B cell (primary cell): ENCODE measurements around the gene FMR1. TPM values are rescaled to one million over a fixed set of nuclear protein-coding genes. Genes with fewer than 3 reads are reported as not detected.

Experiments
- ATAC-seq: fragments of 200-7000 bp; cut with Tn5 transposase; one replicate; pipeline ENCODE4 v1.10.0; 2021; ENCODE audit warnings: low read depth, mild to moderate bottlenecking, moderate number of reproducible peaks, moderate library complexity
- CTCF ChIA-PET: fragments of 350-600 bp; sonication (Branson Sonifier 250); formaldehyde crosslinking; loops from one replicate; lab custom pipeline; 2021; ENCODE audit warnings: antibody characterized with exemption, inconsistent platforms; lab: Charles Lee
- POLR2A ChIA-PET: fragments of 350-600 bp; sonication (Branson Sonifier 250); formaldehyde crosslinking; loops from one replicate; lab custom pipeline; 2021; ENCODE audit warnings: antibody characterized with exemption; lab: Charles Lee
- DNase-seq: peaks from one replicate; pipeline ENCODE4 v3.0.0; 2013
- H2AFZ ChIP-seq: 2 replicates; pipeline ENCODE4 v1.6.1; 2012; ENCODE audit warnings: mild to moderate bottlenecking, low read depth, low read length; ENCODE audit not compliant: insufficient read depth, poor library complexity, severe bottlenecking
- H3K27ac ChIP-seq, 2 donors: 1 replicate in 1 of 2; 2 replicates in 1 of 2; pipeline ENCODE4 v1.5.1; 2012 to 2013; ENCODE audit warnings: low read length in 2 of 2, mild to moderate bottlenecking in 2 of 2, moderate library complexity in 1 of 2
- H3K27me3 ChIP-seq, 4 experiments: fragments of 200-600 bp in 1 of 4; sonication (generic) in 1 of 4; replicated peaks in 1 of 4; 1 replicate in 2 of 4; 2 replicates in 2 of 4; pipeline versions ENCODE4 v1.6.1 to v1.7.0; 2013 to 2016; ENCODE audit warnings: low read length in 3 of 4, mild to moderate bottlenecking in 2 of 4, mixed read lengths in 1 of 4, moderate library complexity in 1 of 4; ENCODE audit not compliant: insufficient read depth in 4 of 4, control insufficient read depth in 3 of 4; ENCODE audit errors: control extremely low read depth in 1 of 4
- H3K36me3 ChIP-seq, 2 experiments: replicated peaks in 1 of 2; 1 replicate in 1 of 2; 2 replicates in 1 of 2; pipeline versions ENCODE4 v1.6.1 to v1.7.1; 2013; ENCODE audit warnings: low read length in 1 of 2; ENCODE audit not compliant: insufficient read depth in 2 of 2, control insufficient read depth in 1 of 2; ENCODE audit errors: control extremely low read depth in 1 of 2, extremely low read depth in 1 of 2
- H3K4me1 ChIP-seq, 2 donors: fragments of 200-600 bp in 1 of 2; sonication (generic) in 1 of 2; 1 replicate in 1 of 2; 2 replicates in 1 of 2; pipeline versions ENCODE4 v1.5.1 to v1.6.1; 2013 to 2017; ENCODE audit warnings: low read length in 2 of 2; ENCODE audit not compliant: control insufficient read depth in 2 of 2, insufficient read depth in 2 of 2
- H3K4me2 ChIP-seq: replicated peaks from 2 replicates; pipeline ENCODE3; 2012; ENCODE audit warnings: mild to moderate bottlenecking, low read depth, low read length; ENCODE audit not compliant: poor library complexity, severe bottlenecking
- H3K4me3 ChIP-seq, 5 experiments: fragments of 200-600 bp in 1 of 5; sonication (generic) in 1 of 5; 1 replicate in 3 of 5; 2 replicates in 2 of 5; pipeline versions ENCODE4 v1.5.1 to v1.7.0; 2011 to 2016; ENCODE audit warnings: low read length in 4 of 5, mild to moderate bottlenecking in 4 of 5, low read depth in 2 of 5, control low read depth in 1 of 5, moderate library complexity in 1 of 5; ENCODE audit not compliant: insufficient read depth in 1 of 5; ENCODE audit errors: control extremely low read depth in 1 of 5, extremely low read depth in 1 of 5
- H3K79me2 ChIP-seq: fragments of 200-600 bp; sonication (generic); one replicate; pipeline ENCODE4 v1.6.0; 2016; ENCODE audit warnings: low read length; ENCODE audit not compliant: control insufficient read depth, insufficient read depth
- H3K9ac ChIP-seq: fragments of 200-600 bp; sonication (generic); 2 replicates; pipeline ENCODE4 v1.6.1; 2017; ENCODE audit warnings: mild to moderate bottlenecking, low read length, moderate library complexity
- H3K9me3 ChIP-seq, 3 donors: one replicate each; pipeline versions ENCODE4 v1.6.1 to v1.7.1; 2013; ENCODE audit warnings: low read length in 2 of 3; ENCODE audit not compliant: control insufficient read depth in 2 of 3, insufficient read depth in 1 of 3; ENCODE audit errors: control extremely low read depth in 1 of 3
- H4K20me1 ChIP-seq: 2 replicates; pipeline ENCODE4 v1.6.0; 2012; ENCODE audit warnings: mild to moderate bottlenecking, low read length; ENCODE audit not compliant: insufficient read depth, control insufficient read depth, poor library complexity, severe bottlenecking
- H3K27ac Mint-ChIP-seq: one replicate; pipeline ENCODE4 v1.8.0; 2021; ENCODE audit warnings: mixed read lengths
- H3K27me3 Mint-ChIP-seq: one replicate; pipeline ENCODE4 v1.8.0; 2021; ENCODE audit warnings: mixed read lengths
- H3K4me1 Mint-ChIP-seq: one replicate; pipeline ENCODE4 v1.8.0; 2021; ENCODE audit warnings: mixed read lengths
- H3K4me3 Mint-ChIP-seq: one replicate; pipeline ENCODE4 v1.8.0; 2021; ENCODE audit warnings: mixed read lengths
- H3K9me3 Mint-ChIP-seq: one replicate; pipeline ENCODE4 v1.8.0; 2022; ENCODE audit warnings: mixed read lengths; ENCODE audit not compliant: insufficient read depth
- EZH2 ChIP-seq: IDR thresholded peaks from 2 replicates; pipeline ENCODE4 v1.6.1; 2012; ENCODE audit warnings: borderline replicate concordance, low read depth, mild to moderate bottlenecking, moderate library complexity, low read length; ENCODE audit not compliant: insufficient read depth, poor library complexity, severe bottlenecking
- WGBS: methylation state at CpG from one replicate; pipeline ENCODE4 v1.1.5; 2013; ENCODE audit warnings: missing lambda C conversion rate; ENCODE audit not compliant: insufficient coverage; 5-methylcytosine and 5-hydroxymethylcytosine counted together
- intact Hi-C: fragments of 100-400 bp; cut with micrococcal nuclease; formaldehyde crosslinking; loops from one replicate; pipeline ENCODE4 v1.10.0; 2022
- polyA plus RNA-seq: library from polyadenylated mRNA; depleted of rRNA; stranded (reverse); fragments of >200 nt; gene quantifications from 2 replicates; pipeline ENCODE4 v1.2.3, GENCODE V29; 2012
- total RNA-seq, 2 donors: library from RNA; stranded (reverse); fragments of 120-200 nt in 1 of 2; gene quantifications; 1 replicate in 1 of 2; 2 replicates in 1 of 2; pipeline versions ENCODE4 v1.2.3 to v1.2.4, GENCODE V29; 2013 to 2022
- TF ChIP-seq, protein P1 (sequence below): fragments of 200-600 bp; IDR thresholded peaks from one replicate; pipeline ENCODE4 v1.8.0; 2022; ENCODE audit warnings: antibody characterized with exemption, mild to moderate bottlenecking

The FMR1 gene
- total and polyA plus RNA-seq, 2 donors (not counting 1 experiment from before 2014, with no cell fraction given) = 19.1 to 92.7 TPM

- Mint-ChIP-seq H3K4me3 (no peak overlapping the region), H3K9me3 (no peaks in the 10 kb centered on the region), H3K27me3 (no peaks in the 10 kb centered on the region), H3K27ac (no peak overlapping the region), H3K4me1 (peaks cover 9% of the 10 kb centered on the region)
- Histone ChIP-seq H3K9me3 (peaks cover 0 to 6% (median 0%) of the 10 kb centered on the region in 3 donors), H3K4me2 (no peak overlapping the region), H3K27ac (no peak overlapping the region), H3K9ac (no peak overlapping the region), H3K4me1 (no peaks in the 10 kb centered on the region), H3K4me3 (no peak overlapping the region), H4K20me1 (no peaks in the 10 kb centered on the region), H2AFZ (no peak overlapping the region), H3K27me3 (no peaks in the 10 kb centered on the region), H3K36me3 (no peaks in the 10 kb centered on the region), H3K79me2 (no peaks in the 10 kb centered on the region)
- CTCF ChIA-PET = no interaction called here
- POLR2A ChIA-PET = no interaction called here
- DNase-seq = no peak
- 98% methylated on average over 18 of the region's 31 CpGs for WGBS
- ATAC-seq = no peak
- intact Hi-C loops = no loop called here
- TF ChIP-seq EZH2 = no peak
- TF ChIP-seq, protein P1, sequence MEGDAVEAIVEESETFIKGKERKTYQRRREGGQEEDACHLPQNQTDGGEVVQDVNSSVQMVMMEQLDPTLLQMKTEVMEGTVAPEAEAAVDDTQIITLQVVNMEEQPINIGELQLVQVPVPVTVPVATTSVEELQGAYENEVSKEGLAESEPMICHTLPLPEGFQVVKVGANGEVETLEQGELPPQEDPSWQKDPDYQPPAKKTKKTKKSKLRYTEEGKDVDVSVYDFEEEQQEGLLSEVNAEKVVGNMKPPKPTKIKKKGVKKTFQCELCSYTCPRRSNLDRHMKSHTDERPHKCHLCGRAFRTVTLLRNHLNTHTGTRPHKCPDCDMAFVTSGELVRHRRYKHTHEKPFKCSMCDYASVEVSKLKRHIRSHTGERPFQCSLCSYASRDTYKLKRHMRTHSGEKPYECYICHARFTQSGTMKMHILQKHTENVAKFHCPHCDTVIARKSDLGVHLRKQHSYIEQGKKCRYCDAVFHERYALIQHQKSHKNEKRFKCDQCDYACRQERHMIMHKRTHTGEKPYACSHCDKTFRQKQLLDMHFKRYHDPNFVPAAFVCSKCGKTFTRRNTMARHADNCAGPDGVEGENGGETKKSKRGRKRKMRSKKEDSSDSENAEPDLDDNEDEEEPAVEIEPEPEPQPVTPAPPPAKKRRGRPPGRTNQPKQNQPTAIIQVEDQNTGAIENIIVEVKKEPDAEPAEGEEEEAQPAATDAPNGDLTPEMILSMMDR = no peak
Measured at GRCh38 chrX:147897117-147897516, 14.6 kb upstream of the FMR1 start.

DNA sequence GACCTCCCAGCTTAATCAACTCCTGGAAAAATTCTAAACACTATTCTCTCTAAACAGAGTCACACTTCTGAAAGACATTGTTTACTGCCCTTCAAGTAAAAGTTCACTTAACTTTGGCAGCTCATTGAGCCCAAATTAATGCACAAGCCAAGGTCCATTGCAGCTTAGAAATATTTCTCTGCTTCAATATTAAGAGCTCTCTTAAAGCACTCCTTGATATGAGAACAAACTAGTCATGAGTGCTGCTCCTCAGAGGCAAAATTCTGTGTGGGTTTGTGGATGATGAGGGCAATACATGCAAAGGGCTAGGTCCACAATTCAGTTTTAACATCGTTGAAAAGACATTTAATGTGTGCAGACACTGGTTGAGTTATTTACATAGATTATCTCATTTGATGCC lies 12.8 kb upstream of the FMR1 start:
- Histone ChIP-seq H2AFZ (no peak overlapping the region), H4K20me1 (no peaks in the 10 kb centered on the region), H3K36me3 (no peaks in the 10 kb centered on the region), H3K4me3 (no peak overlapping the region), H3K9me3 (peaks cover 0 to 6% (median 0%) of the 10 kb centered on the region in 3 donors), H3K4me1 (no peaks in the 10 kb centered on the region), H3K27ac (no peak overlapping the region), H3K27me3 (no peaks in the 10 kb centered on the region), H3K4me2 (no peak overlapping the region), H3K79me2 (no peaks in the 10 kb centered on the region), H3K9ac (no peak overlapping the region)
- no CpG with 5 or more reads among the region's 1 CpG for WGBS
- no peak for TF ChIP-seq EZH2
- TF ChIP-seq, protein P1 = no peak
- H3K27me3 Mint-ChIP-seq = no peaks in the 10 kb centered on the region
- intact Hi-C loops = no loop called here
- ATAC-seq (no peak), DNase-seq (no peak)
- H3K9me3 Mint-ChIP-seq = no peaks in the 10 kb centered on the region
- ChIA-PET CTCF (no interaction called here), POLR2A (no interaction called here)
- H3K4me3 Mint-ChIP-seq = no peak overlapping the region
- H3K27ac Mint-ChIP-seq = no peak overlapping the region
- peaks cover 9% of the 10 kb centered on the region for H3K4me1 Mint-ChIP-seq
